Natural killer cell (primary cell): ENCODE data around the gene DPY19L1. TPM values are rescaled to one million over a fixed set of nuclear protein-coding genes. Genes with fewer than 3 reads are reported as not detected.
"Not testable (repeated sequence)": the region's sequence is repeated elsewhere in the genome, so short reads cannot be mapped to it uniquely, and the experiment has no call there.

Experiments used
- ATAC-seq, 3 donors: fragments of 150-1000 bp in 2 of 3; fragments of 200-7000 bp in 1 of 3; cut with Tn5 transposase; 1 replicate in 1 of 3; 2 replicates in 2 of 3; pipeline ENCODE4 v1.10.0; 2021; ENCODE audit warnings: mild to moderate bottlenecking in 2 of 3, moderate library complexity in 2 of 3
- DNase-seq, 2 donors: peaks; one replicate each; pipeline versions ENCODE4 v3.0.0 to v3.0.0-alpha.2; 2013 to 2021; ENCODE audit warnings: mixed read lengths in 1 of 2
- H3K27ac ChIP-seq: one replicate; pipeline ENCODE4 v1.5.1; 2013; ENCODE audit warnings: mild to moderate bottlenecking, low read length
- H3K27me3 ChIP-seq: one replicate; pipeline ENCODE4 v1.6.1; 2013; ENCODE audit warnings: low read length; ENCODE audit not compliant: control insufficient read depth, insufficient read depth
- H3K36me3 ChIP-seq: one replicate; pipeline ENCODE4 v1.6.1; 2013; ENCODE audit warnings: low read length; ENCODE audit not compliant: control insufficient read depth, insufficient read depth
- H3K4me1 ChIP-seq: one replicate; pipeline ENCODE4 v1.6.1; 2013; ENCODE audit warnings: low read length; ENCODE audit not compliant: control insufficient read depth, insufficient read depth
- H3K4me3 ChIP-seq: one replicate; pipeline ENCODE4 v1.5.1; 2013; ENCODE audit warnings: low read length
- H3K9me3 ChIP-seq: one replicate; pipeline ENCODE4 v1.6.1; 2013; ENCODE audit warnings: low read length; ENCODE audit not compliant: control insufficient read depth, insufficient read depth
- H3K27ac Mint-ChIP-seq, 2 donors: one replicate each; pipeline ENCODE4 v1.8.0; 2022; ENCODE audit warnings: mild to moderate bottlenecking in 2 of 2, mixed read lengths in 2 of 2, moderate library complexity in 1 of 2
- H3K27me3 Mint-ChIP-seq, 2 donors: one replicate each; pipeline ENCODE4 v1.8.0; 2022; ENCODE audit warnings: low read depth in 2 of 2, mixed read lengths in 2 of 2
- H3K36me3 Mint-ChIP-seq: one replicate; pipeline ENCODE4 v1.8.0; 2022; ENCODE audit warnings: mixed read lengths
- H3K4me1 Mint-ChIP-seq, 2 donors: one replicate each; pipeline ENCODE4 v1.8.0; 2022; ENCODE audit warnings: mixed read lengths in 2 of 2
- H3K4me3 Mint-ChIP-seq: one replicate; pipeline ENCODE4 v1.8.0; 2022; ENCODE audit warnings: mild to moderate bottlenecking, moderate library complexity, mixed read lengths
- H3K9me3 Mint-ChIP-seq, 2 donors: one replicate each; pipeline ENCODE4 v1.8.0; 2022; ENCODE audit warnings: mixed read lengths in 2 of 2
- WGBS: methylation state at CpG from one replicate; pipeline ENCODE4 v1.1.7; 2013; ENCODE audit warnings: missing lambda C conversion rate; ENCODE audit not compliant: insufficient coverage; 5-methylcytosine and 5-hydroxymethylcytosine counted together
- intact Hi-C: fragments of 100-400 bp; cut with micrococcal nuclease; formaldehyde crosslinking; loops from one replicate; pipeline ENCODE4 v1.14.2; 2022
- total RNA-seq, 4 donors: library from RNA; stranded (reverse); fragments of 120-200 nt in 1 of 4; gene quantifications; one replicate each; pipeline versions ENCODE4 v1.2.3 to v1.2.4, GENCODE V29; 2013 to 2022
- TF ChIP-seq, protein P1 (sequence below): fragments of 200-600 bp; IDR thresholded peaks from one replicate; pipeline ENCODE4 v1.8.0; 2022; ENCODE audit warnings: antibody characterized with exemption

DPY19L1 gene
- total RNA-seq, 3 donors from 2014 or later (not counting 1 experiment from before 2014, with no cell fraction given) = 13.9 to 25.1 (median 21.7) TPM

DNA sequence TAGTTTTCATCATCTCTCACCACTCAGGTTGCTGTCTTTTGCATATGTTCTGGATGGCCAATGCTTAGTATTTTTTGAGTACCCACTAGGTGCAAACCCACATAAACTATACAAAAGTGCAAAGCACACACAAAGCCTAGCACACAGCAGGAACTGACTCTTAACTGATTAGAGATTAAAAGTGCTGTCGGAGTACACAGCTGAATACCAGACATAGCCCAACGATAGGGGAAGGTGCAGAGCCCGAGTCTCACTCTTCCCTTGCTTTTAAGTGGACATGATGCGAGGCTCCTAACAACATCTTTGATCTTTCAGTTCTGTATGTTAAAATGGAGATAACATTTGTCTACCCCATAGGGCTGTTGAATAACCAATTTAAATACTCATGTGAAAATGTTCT is 90.8 kb downstream of the DPY19L1 start:
- Mint-ChIP-seq H3K4me1 (no peaks in the 10 kb centered on the region), H3K27ac (no peak overlapping the region), H3K9me3 (no peaks in the 10 kb centered on the region), H3K27me3 (no peaks in the 10 kb centered on the region), H3K4me3 (no peak overlapping the region), H3K36me3 (no peaks in the 10 kb centered on the region)
- no peaks in the 10 kb centered on the region for H3K36me3 ChIP-seq
- ATAC-seq = no peak
- no peaks in the 10 kb centered on the region for H3K27me3 ChIP-seq
- no peak for DNase-seq
- no peak overlapping the region for H3K27ac ChIP-seq
- H3K9me3 ChIP-seq = no peaks in the 10 kb centered on the region
- intact Hi-C loops = no loop called here
- TF ChIP-seq, protein P1, sequence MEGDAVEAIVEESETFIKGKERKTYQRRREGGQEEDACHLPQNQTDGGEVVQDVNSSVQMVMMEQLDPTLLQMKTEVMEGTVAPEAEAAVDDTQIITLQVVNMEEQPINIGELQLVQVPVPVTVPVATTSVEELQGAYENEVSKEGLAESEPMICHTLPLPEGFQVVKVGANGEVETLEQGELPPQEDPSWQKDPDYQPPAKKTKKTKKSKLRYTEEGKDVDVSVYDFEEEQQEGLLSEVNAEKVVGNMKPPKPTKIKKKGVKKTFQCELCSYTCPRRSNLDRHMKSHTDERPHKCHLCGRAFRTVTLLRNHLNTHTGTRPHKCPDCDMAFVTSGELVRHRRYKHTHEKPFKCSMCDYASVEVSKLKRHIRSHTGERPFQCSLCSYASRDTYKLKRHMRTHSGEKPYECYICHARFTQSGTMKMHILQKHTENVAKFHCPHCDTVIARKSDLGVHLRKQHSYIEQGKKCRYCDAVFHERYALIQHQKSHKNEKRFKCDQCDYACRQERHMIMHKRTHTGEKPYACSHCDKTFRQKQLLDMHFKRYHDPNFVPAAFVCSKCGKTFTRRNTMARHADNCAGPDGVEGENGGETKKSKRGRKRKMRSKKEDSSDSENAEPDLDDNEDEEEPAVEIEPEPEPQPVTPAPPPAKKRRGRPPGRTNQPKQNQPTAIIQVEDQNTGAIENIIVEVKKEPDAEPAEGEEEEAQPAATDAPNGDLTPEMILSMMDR = no peak
- WGBS = 98% methylated on average over 4 of the region's 4 CpGs
- no peak overlapping the region for H3K4me3 ChIP-seq
- no peaks in the 10 kb centered on the region for H3K4me1 ChIP-seq

DNA sequence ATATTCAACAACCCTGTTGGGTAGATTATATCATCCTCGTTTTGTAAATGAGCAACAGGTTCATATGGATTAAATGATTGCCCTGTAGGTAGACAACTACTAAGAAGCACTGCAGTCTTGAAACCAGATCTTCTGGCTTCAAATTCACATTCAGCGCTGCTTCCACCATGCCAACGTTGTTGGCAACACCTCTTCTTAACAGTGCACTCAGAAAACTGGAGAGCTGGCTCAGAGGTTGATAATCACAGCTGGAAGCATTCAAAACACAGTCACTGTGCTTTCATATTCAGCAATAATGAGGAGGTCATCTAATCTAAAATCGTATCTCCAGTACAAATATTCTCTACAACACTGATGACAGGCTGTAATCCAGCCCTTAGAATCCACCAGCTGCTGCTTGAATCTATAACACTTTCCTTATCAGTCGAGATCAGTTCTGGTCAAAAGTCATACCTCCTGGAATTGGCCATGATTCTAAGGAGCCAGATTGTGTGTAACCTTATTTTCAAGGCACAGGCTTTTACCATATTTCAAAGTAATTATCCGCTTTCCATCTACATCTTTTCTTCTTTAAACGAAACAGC is 91.3 kb downstream of the DPY19L1 start:
- 95% methylated on average over 7 of the region's 7 CpGs for WGBS
- H3K27ac ChIP-seq = not testable (repeated sequence)

DNA sequence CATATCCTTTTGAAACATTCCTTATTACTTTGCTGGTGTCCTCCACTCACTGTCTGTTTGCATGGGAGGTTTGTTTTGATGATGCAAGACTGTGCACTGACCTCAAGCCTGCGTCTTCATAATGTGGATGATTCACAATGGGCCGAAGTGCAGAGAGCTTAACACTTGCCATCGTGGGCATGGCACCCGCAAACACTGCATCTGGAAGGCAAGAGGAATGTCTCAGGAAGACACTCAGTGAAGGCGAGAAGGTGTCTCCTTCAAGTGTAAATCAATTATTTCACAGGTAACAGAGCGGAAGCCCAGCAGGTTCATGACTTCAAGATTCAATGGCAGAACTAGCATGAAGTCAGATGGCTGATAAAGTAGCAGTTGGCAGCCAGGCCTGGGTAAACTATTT is 98.1 kb downstream of the DPY19L1 start:
- Mint-ChIP-seq H3K27me3 (no peaks in the 10 kb centered on the region), H3K9me3 (no peaks in the 10 kb centered on the region), H3K4me1 (no peaks in the 10 kb centered on the region), H3K36me3 (no peaks in the 10 kb centered on the region), H3K4me3 (no peak overlapping the region), H3K27ac (no peak overlapping the region)
- ATAC-seq (no peak), DNase-seq (no peak)
- WGBS = 91% methylated on average over 6 of the region's 6 CpGs
- H3K27me3 ChIP-seq = no peaks in the 10 kb centered on the region
- H3K9me3 ChIP-seq = no peaks in the 10 kb centered on the region
- TF ChIP-seq, protein P1 = no peak
- intact Hi-C loops = no loop called here
- H3K27ac ChIP-seq = no peak overlapping the region
- no peak overlapping the region for H3K4me3 ChIP-seq
- peaks cover 13% of the 10 kb centered on the region for H3K36me3 ChIP-seq
- no peaks in the 10 kb centered on the region for H3K4me1 ChIP-seq

More for the DNA sequence above, 91.3 kb downstream of the DPY19L1 start:
- H3K4me3 ChIP-seq, ATAC-seq, intact Hi-C loops, H3K36me3 Mint-ChIP-seq, H3K36me3 ChIP-seq, H3K27ac Mint-ChIP-seq, H3K9me3 ChIP-seq, H3K4me1 ChIP-seq, H3K4me3 Mint-ChIP-seq, H3K9me3 Mint-ChIP-seq, DNase-seq, H3K27me3 Mint-ChIP-seq, H3K27me3 ChIP-seq, H3K4me1 Mint-ChIP-seq: not testable (repeated sequence)

DNA sequence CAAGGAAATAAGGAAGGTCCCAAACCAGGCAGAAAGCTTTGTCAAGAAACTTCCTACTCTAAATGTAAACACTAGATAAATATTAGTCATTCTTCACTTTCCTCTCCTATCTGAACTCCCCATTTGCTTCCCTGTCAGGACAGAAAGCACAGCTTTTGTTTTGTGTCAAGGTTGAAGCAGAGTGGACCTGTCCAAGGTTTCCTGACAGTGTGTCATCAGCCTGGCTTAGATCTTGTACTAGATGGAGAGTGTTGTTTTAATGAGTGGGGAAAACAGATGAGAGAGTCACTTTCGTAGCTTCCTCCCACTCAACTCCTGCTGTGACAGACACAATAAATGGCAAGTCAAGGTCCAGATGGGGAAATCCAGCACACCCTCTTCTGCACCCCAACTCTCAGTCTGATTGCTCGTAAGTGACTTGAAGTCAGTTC is 101.5 kb downstream of the DPY19L1 start:
- H3K4me3 ChIP-seq, H3K4me3 Mint-ChIP-seq, H3K27ac ChIP-seq, H3K27ac Mint-ChIP-seq, intact Hi-C loops, H3K9me3 Mint-ChIP-seq, H3K27me3 Mint-ChIP-seq, H3K4me1 ChIP-seq, H3K27me3 ChIP-seq, DNase-seq, H3K9me3 ChIP-seq, H3K36me3 Mint-ChIP-seq, H3K4me1 Mint-ChIP-seq, ATAC-seq: not testable (repeated sequence)
- 60% methylated on average over 1 of the region's 2 CpGs for WGBS
- H3K36me3 ChIP-seq = peaks cover 13% of the 10 kb centered on the region
